GM19238 (cell line): ENCODE measurements around the gene PTPRU.
A peak's percentile ranks its signal among the peaks of the same experiment; 100 is the strongest.
"Not testable (repeated sequence)": the region's sequence is repeated elsewhere in the genome, so short reads cannot be mapped to it uniquely, and the experiment has no call there.

ENCODE experiments used
- DNase-seq: peaks from one replicate; pipeline ENCODE4 v3.0.0; 2011; ENCODE audit warnings: low spot score; ENCODE audit not compliant: insufficient read length

The PTPRU gene

GRCh38 chr1:29221296-29221695 lies 15.0 kb upstream of the PTPRU start:
- DNase-seq: no peak

GRCh38 chr1:29222260-29222659 lies 14.1 kb upstream of the PTPRU start:
- not testable (repeated sequence) for DNase-seq

- no peak for DNase-seq
Observed at GRCh38 chr1:29222686-29223085, 13.6 kb upstream of the PTPRU start.

GRCh38 chr1:29223521-29223920 lies 12.8 kb upstream of the PTPRU start:
- DNase-seq: no peak

GRCh38 chr1:29224356-29224837 lies 11.9 kb upstream of the PTPRU start:
- DNase-seq: no peak

- no peak for DNase-seq
Observed at GRCh38 chr1:29225361-29225760, 11.0 kb upstream of the PTPRU start.

- no peak for DNase-seq
Observed at GRCh38 chr1:29227511-29227910, 8.8 kb upstream of the PTPRU start.

GRCh38 chr1:29230204-29230552 lies 6.1 kb upstream of the PTPRU start:
- DNase-seq: no peak

GRCh38 chr1:29230553-29231378 lies 5.6 kb upstream of the PTPRU start, which contains the start of gene MECR:
TSS of gene MECR (minus strand) at chr1:29230934. CDS start at chr1:29230906, 28 bp downstream.
- DNase-seq: peak; percentile 97

- no peak for DNase-seq
Observed at GRCh38 chr1:29232387-29232786, 3.9 kb upstream of the PTPRU start.

- no peak for DNase-seq
Observed at GRCh38 chr1:29233693-29234092, 2.6 kb upstream of the PTPRU start.

GRCh38 chr1:29234471-29234870 lies 1.9 kb upstream of the PTPRU start:
- no peak for DNase-seq

- not testable (repeated sequence) for DNase-seq
Observed at GRCh38 chr1:29234881-29235280, 1.4 kb upstream of the PTPRU start.

- peak; percentile 41 for DNase-seq
Observed at GRCh38 chr1:29236712-29237128, 398 bp downstream of the PTPRU start.

GRCh38 chr1:29237129-29237821 lies 953 bp downstream of the PTPRU start:
- no peak for DNase-seq

GRCh38 chr1:29237852-29238619 lies 1.7 kb downstream of the PTPRU start:
- DNase-seq: no peak

GRCh38 chr1:29238620-29239002 lies 2.3 kb downstream of the PTPRU start:
- no peak for DNase-seq

GRCh38 chr1:29239142-29239541 lies 2.8 kb downstream of the PTPRU start:
- no peak for DNase-seq

GRCh38 chr1:29240400-29240837 lies 4.1 kb downstream of the PTPRU start:
- DNase-seq: no peak

- DNase-seq: no peak
Observed at GRCh38 chr1:29240986-29241385, 4.7 kb downstream of the PTPRU start.

- no peak for DNase-seq
Observed at GRCh38 chr1:29243023-29243870, 6.9 kb downstream of the PTPRU start.
